Hair follicle dermal papilla cell (primary cell): Measurements from ENCODE around the gene PACS1. TPM values are rescaled to one million over a fixed set of nuclear protein-coding genes. Genes with fewer than 3 reads are reported as not detected.

ENCODE experiments used
- total RNA-seq: library from RNA; depleted of rRNA; stranded (reverse); fragments of >200 nt; gene quantifications from 2 replicates; pipeline ENCODE4 v1.2.3, GENCODE V29; 2012

The PACS1 gene
- 41.7 and 44.0 TPM in 2 replicates for total RNA-seq

DNA sequence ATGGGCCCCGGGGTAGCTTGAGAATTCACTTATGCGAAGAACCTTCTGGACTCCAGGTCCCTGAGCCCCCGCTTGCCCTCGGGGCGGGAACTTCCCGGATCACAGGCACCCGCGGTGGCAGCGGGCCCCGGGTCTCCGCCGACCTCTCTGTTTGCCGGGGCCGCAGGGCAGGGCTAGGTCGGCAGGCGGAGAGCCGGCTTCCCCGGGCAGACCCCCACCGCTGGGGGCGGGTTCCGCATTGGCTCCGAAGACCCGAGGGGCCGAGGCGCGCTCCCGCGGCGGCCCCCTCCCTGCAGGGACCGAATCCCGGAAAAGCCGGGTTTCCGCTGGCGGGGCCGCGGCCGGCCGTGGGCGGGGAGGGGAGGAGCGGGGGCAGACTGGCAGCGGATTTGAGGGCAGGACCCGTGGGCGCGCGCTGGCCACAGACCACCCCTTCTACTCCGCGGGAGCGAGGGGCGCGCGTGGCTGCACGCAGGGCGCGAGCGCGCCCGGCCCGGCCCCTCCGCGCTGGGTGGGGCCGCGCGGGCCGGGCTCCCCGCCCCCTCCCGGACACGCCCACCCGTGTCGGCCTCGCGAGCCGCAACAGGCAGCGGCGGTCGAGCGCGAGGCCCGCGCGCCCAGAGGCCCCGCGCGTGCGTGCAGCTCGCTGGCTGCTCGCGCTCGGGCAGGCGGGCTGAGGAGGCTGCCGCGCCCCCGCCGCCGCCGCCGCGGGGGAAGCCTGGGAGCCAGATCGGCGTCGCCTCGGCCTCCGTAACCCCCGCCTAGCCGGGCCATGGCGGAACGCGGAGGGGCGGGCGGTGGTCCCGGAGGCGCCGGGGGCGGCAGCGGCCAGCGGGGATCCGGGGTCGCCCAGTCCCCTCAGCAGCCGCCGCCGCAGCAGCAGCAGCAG, at the start of gene PACS1:
Gene PACS1 (plus strand): TSS at position 558 of the 889 bp plus-strand sequence. CDS start 215 bp downstream, at position 773.

GRCh38 chr11:66026017-66026529, 44.0 kb upstream of the PACS1 start, which contains the start of gene CATSPER1:
CATSPER1 (minus strand) TSS chr11:66026479; CDS start chr11:66026379, 100 bp downstream.

DNA sequence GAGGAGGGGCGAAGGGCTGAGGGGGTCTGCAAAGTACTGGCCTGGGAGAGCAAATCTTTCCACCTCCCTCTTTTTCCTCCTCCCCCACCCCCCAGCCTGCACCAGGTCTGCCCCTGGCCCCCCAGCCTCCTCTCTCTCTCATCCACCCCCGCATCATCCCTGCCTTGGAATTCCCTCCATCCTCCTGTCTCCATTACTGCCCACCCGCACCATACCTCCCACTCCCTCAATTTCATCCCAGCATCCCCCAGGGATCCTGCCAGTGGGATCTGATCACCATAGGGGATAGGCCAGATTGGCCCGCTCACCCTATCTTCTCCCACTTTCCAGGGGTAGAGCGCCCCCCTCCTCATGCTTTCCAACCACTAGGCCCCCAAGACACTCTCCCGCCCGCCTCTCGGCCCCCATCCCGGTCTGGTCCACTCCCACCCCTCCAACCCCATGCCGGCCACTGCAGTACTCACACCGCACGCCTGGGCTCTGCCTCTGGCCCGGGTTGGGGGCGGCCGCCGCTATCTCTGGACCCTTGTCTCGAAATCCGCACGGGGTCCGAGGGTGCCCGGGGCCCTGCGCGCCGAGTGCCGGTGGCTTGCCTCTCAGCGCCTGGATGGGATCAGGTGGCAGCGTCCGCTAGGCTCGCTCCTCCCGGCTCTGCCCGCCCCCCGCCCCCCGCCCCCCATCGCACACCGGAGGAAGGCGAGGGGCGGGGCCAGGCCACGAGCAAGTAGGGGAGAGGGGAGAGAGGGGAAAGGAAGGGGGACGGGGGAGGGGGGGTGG, 21.3 kb upstream of the PACS1 start, which contains the start of gene GAL3ST3:
Gene GAL3ST3 (minus strand): TSS at position 615 of the 777 bp plus-strand sequence. CDS start 3,746 bp downstream, outside the sequence.

DNA sequence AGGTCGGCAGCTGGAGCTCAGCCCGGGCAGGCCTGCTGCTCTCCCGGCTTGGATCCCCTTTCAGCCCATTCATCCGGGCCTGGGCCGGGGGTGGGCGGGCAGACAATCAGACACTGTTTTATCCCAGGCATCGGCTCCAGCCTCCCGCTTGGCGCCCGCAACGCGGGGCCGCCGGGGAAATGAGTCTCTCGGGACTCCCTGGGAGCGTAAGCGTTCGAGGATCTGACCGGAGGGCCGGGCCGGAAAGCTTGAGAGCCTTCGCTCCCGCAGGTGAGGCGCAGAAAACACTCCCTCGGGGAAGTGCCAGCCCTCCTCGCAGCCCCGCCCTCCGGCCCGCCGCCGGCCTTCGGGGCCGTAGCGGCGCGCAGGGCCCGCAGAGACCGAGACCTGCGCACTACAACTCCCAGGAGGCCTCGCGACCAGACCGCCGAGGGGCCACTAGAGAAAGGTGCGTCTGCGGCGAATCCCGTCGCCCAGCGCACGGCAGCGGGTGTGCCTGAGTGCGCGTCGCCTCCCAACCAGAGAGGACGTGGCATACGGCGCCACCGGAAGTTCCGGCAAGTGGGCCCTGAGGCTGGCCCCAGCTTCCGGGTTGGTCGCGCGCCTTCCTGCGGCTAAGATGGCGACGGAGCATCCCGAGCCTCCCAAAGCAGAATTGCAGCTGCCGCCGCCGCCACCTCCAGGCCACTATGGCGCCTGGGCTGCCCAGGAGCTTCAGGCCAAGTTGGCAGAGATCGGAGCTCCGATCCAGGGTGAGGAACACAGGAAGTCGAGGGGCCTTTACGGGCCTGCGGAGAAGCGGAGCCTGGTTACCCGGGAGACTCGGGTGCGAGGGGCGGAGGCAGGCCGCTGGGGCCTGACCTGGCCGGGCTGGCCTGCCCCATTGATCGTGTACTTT, 18.1 kb upstream of the PACS1 start, which contains the start of gene SF3B2:
Gene SF3B2 (plus strand): TSS at position 599 of the 898 bp plus-strand sequence. CDS start 21 bp downstream, at position 620.

DNA sequence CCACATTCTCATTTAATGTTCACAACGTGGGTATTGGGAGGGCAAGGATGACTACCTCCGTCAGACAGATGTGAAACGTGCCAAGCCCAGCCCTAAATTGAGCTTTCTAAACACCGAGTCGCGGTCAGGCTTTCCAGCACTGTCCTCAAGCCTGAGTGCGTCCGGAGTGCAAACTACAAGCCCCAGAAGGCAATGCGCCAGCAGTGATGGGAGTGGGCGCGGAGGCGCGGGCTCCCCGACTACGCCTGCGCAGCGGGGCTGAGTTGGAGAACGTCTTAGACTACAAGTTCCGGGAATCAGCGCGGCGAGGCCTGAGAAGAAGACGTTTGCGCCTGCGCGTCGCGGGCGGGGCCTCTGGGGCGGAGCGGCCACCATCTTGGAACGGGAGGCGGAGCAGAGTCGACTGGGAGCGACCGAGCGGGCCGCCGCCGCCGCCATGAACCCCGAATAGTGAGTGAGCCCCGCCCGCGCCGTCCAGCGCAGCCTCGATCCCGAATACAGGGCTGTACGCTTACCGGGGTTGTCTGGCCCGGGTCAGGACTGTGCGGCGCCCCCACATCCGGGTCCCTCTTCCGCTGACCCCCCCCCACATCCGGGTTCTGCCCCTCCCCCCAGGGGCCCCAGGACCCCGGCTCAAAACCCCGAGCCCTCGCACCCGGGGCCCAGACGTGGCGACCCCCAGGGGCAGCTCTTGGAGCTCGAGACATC, 198.3 kb downstream of the PACS1 start, which contains the start of gene RAB1B:
Gene RAB1B (plus strand): TSS at position 396 of the 708 bp plus-strand sequence. CDS start 41 bp downstream, at position 437.

DNA sequence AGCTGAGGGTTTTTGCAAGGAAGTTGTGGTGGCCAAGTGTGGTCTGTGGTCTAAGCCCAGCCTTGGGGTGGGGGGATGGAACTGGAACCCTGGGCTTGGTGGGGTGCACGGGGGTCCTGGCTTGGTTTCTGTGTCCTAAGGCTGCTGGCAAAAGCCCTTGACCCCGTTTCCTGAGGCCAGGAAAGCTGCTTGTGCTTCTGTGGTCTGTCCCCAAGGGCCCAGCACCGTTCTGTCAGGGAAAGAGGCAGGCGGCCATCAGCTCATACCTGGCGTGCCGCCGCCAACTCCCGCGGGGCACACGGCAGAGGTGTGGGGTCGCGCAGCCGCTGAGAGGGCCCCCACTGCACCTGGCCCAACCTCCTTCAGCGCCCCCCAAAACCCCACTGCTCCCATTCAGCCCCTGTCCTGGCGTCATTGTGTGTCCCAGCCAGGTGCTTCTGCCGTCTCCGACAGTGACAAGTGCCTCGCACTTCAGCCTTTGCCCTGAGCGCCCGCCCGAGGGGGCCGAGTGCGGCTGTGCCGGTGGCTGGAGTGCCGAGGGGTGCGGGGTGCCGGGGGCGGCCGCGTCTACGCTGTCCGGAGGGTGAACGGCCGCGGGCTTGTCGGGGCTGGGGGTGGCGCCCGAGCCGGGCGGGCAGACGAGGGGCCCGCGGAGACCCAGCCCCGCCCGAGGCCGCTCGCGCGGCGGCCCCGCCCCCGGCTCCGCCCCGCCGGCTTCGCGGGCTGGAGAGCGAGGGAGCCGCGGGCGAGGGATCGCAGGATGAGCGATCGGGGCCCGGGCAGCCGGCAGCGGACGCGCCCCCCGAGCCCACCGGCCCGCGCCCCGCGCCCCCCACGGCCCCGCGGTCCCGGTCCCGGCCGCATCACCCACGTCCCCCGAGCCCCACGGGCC, 207.6 kb downstream of the PACS1 start, which contains the start of gene CNIH2:
Gene CNIH2 (plus strand): TSS at position 705 of the 892 bp plus-strand sequence. CDS start 282 bp downstream, outside the sequence.

GRCh38 chr11:66288671-66289547, 218.8 kb downstream of the PACS1 start, which contains the start of gene YIF1A:
YIF1A (minus strand) TSS chr11:66289143; CDS start chr11:66288985, 158 bp downstream.

DNA sequence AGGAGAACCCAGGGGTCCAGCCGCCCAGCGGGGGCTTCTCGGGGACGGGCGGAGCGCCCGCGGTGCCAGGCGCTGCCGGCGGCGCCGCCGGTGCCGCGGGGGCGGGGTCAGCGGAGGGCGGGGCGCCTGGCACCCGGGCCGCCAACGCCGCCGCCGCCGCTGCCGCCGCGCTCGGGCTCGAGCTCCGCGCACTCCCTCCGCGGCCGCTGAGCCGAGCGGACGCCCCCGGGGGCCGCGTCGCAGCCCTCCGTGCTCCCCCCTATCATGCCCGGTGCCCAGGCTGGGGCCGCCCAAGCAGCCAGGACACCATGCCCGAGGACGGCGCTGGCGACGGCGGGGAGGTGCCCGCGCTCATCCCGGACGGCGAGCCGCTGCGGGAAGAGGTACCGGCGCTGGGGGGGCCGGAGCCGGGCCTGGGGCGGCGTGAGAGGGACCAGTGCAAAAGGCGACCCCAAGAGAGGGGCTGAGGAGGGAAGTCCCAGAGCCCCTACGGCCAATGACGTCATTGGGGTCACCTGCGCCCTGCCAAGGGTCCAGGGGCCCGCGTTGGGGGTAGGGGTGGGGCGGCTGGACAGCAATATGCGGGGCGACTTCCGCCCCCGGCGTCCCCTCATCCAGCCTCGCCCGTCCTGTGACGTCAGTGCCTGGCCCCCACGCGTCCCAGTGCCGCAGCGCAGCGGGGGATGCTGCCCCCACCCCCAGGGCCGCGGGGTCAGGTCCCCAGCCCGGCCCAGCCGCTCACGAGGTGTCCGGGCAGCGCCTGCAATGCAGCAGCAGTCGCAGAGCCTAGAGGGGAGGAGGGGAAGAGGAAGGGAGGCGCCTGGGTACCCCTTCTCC, 221.9 kb downstream of the PACS1 start, which contains the start of gene TMEM151A:
Gene TMEM151A (plus strand): TSS at position 189 of the 837 bp plus-strand sequence. CDS start 120 bp downstream, at position 309.

Other genes starting within 250 kb of the PACS1 start
- gene SNX32, start 236.3 kb upstream of the PACS1 start, total RNA-seq: 0.97 and 1.3 TPM in 2 replicates
- 760 and 1,030 TPM in 2 replicates for gene CFL1, start 212.1 kb upstream of the PACS1 start, total RNA-seq
- 59.3 and 89.6 TPM in 2 replicates for gene MUS81, start 209.8 kb upstream of the PACS1 start, total RNA-seq
- gene EFEMP2, start 197.5 kb upstream of the PACS1 start, total RNA-seq: 106 and 128 TPM in 2 replicates
- not detected in 2 replicates for gene CTSW, start 190.4 kb upstream of the PACS1 start, total RNA-seq
- 117 and 131 TPM in 2 replicates for gene FIBP, start 181.8 kb upstream of the PACS1 start, total RNA-seq
- gene CCDC85B, start 179.6 kb upstream of the PACS1 start, total RNA-seq: 42.7 and 47.2 TPM in 2 replicates
- 14.5 and 22.2 TPM in 2 replicates for gene FOSL1, start 169.9 kb upstream of the PACS1 start, total RNA-seq
- 30.2 and 31.0 TPM in 2 replicates for gene C11orf68, start 151.2 kb upstream of the PACS1 start, total RNA-seq
- gene DRAP1, start 150.8 kb upstream of the PACS1 start, total RNA-seq: 95.9 and 100 TPM in 2 replicates
- not detected in 2 replicates for gene TSGA10IP, start 124.8 kb upstream of the PACS1 start, total RNA-seq
- gene SART1, start 108.5 kb upstream of the PACS1 start, total RNA-seq: 22.7 and 26.8 TPM in 2 replicates
- gene EIF1AD, start 68.1 kb upstream of the PACS1 start, total RNA-seq: 27.6 and 34.1 TPM in 2 replicates
- 13.5 and 18.2 TPM in 2 replicates for gene BANF1, start 67.8 kb upstream of the PACS1 start, total RNA-seq
- gene CST6, start 58.3 kb upstream of the PACS1 start, total RNA-seq: 0.49 and 0.85 TPM in 2 replicates
- not detected in 2 replicates for gene CATSPER1, start 43.8 kb upstream of the PACS1 start, total RNA-seq
- 0.16 TPM in 1 of 2 replicates, not detected in the other for gene GAL3ST3, start 21.1 kb upstream of the PACS1 start, total RNA-seq
- gene SF3B2, start 17.9 kb upstream of the PACS1 start, total RNA-seq: 117 and 171 TPM in 2 replicates
- 19.9 and 22.6 TPM in 2 replicates for gene KLC2, start 187.4 kb downstream of the PACS1 start, total RNA-seq
- gene RAB1B, start 198.4 kb downstream of the PACS1 start, total RNA-seq: 98.2 and 118 TPM in 2 replicates
- gene CNIH2, start 207.9 kb downstream of the PACS1 start, total RNA-seq: 0.16 TPM in 1 of 2 replicates, not detected in the other
- gene YIF1A, start 218.9 kb downstream of the PACS1 start, total RNA-seq: 148 and 155 TPM in 2 replicates
- 0.16 and 0.24 TPM in 2 replicates for gene TMEM151A, start 221.6 kb downstream of the PACS1 start, total RNA-seq
- gene CD248, start 246.8 kb downstream of the PACS1 start, total RNA-seq: 172 and 174 TPM in 2 replicates